ENCODE data around the gene RAB3C.
"Not testable (repeated sequence)": the region's sequence is repeated elsewhere in the genome, so short reads cannot be mapped to it uniquely, and the experiment has no call there.

Gene RAB3C, protein sequence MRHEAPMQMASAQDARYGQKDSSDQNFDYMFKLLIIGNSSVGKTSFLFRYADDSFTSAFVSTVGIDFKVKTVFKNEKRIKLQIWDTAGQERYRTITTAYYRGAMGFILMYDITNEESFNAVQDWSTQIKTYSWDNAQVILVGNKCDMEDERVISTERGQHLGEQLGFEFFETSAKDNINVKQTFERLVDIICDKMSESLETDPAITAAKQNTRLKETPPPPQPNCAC

DNA sequence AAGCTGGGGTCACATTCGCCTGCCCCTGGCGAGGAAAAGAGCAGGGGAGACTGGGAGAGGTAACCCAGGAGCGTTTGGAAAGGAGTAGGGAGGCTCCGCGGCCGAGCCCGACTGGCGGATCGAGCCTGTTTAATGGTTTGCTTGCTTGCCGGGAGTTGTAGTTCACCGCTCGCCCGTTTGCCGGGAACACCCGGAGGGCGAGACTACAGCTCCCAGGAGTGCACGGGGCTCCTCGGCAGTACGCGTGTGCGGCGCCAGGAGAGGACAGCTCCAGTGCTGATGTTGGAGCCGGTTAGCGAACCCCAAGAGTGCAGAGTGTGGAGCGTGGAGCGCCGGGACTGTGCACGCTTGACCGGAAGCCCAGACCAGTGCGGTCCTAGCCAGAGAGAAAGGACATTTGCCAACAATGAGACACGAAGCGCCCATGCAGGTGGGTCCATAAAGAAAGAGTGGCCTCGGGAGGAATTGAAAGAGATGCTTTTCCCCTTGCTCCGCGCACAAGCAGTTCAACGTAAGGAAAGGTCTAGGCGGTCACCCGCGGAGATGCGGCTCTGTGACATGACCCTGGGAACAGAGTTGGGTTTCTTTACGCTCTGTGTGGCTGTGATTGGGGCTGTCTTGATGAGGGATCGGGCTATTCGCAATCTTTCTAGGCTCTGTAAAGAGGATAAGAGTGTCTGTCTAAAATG lies at the start of gene RAB3C:
Gene RAB3C, plus strand, starts transcription at position 273 of the 689 bp plus-strand sequence. Its CDS starts 134 bp downstream, at position 407.
- DNase-seq = peak; percentile 82

DNA sequence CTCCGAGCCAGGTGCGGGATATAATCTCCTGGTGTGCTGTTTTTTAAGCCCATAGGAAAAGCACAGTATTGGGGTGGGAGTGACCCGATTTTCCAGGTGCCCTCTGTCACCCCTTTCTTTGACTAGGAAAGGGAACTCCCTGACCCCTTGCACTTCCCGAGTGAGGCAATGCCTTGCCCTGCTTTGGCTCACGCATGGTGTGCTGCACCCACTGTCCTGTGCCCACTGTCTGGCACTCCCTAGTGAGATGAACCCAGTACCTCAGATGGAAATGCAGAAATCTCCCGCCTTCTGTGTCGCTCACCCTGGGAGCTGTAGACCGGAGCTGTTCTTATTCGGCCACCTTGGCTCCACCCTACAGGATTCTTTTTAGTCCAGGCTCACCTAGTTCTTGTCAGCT lies 40.9 kb upstream of the RAB3C start:
- DNase-seq = not testable (repeated sequence)

DNA sequence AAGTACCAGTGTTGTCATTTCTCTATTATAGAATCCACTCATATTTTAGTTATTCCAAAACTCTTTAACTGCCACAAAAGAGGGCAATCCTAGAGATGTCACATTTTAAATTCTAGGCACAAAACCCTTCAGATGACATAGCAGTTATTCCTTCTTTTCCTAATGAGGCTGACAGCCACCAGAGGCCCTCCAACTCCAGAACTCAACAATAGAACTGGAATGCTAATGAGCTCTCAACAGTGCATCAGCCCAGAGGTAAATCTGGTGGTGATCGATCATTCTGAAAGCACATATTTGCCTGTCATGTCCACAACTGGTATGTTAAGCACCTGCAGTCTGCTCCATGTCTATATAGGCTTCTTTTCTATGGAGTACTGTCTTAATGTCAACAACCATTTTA lies 40.2 kb upstream of the RAB3C start:
- no peak for DNase-seq

DNA sequence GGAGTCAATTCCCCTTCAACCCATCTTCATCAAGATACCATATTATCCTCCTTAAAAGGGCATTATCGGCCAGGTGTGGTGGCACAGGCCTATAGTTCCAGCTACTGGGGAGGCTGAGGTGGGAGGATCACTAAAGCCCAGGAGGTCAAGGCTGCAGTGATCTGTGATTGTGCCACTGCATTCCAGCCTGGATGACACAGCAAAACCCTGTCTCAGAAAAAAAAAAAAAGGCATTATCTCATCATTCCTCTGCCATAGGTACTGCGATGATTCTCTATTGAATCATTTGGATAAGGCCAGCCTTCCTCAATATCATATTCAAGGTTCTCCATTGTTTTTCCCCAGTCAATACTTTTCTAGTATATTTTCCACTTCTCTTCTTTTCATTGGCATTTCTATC lies 39.2 kb upstream of the RAB3C start:
- DNase-seq = no peak

DNA sequence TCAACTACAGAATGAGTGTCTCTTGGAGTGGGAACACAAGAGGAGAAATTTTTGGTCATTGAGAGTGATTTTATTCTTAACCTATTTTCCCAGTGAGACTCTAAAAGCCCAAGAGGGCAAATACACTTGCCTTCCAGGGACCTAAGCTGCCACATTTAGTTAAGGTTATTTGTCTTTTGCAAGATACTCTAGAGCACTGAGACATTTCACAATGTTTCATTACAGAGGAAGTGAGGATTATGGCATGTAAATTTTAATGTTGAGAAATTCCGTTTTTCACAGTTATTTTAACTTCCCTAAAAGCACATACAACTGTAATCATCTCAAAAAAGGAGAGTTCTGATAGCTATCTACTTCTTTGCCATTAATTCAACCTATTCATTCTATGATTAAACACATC lies 38.7 kb upstream of the RAB3C start:
- no peak for DNase-seq

DNA sequence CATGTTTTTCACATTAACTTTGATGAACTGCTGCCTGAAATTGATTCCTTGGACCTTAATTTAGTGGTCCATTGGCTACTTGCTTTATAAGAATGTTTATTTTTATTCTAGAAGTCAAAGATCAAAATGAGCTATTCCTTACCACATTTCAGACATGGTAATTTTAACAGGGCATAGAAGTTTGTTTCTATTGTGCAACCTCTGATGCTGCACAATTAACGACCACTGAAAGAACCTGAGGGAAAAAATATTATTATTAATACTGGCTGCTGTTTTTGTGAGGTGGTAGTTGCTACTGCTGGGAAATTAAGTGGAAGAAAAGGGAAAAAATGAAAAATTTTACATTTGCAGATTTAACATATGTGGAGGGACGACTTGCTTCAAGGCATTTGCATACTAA lies 37.9 kb upstream of the RAB3C start:
- no peak for DNase-seq

DNA sequence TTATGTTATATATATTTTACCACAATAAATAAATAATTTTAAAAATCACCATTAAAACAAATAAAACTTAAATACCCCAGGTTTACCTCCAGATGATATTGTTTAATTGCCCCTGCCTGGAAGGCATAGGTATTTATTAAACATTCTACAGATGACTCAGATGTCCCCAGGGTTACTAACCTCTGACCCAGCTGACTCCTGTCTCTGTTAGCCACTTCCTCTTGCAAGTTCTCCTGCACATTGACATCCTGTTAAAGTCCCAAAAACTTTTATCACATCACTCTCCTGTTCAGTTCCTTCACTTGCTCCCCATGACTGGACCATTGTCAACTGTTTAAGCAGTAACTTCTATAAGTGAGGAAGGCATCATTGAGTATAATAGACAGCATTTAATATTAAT lies 37.0 kb upstream of the RAB3C start:
- no peak for DNase-seq

DNA sequence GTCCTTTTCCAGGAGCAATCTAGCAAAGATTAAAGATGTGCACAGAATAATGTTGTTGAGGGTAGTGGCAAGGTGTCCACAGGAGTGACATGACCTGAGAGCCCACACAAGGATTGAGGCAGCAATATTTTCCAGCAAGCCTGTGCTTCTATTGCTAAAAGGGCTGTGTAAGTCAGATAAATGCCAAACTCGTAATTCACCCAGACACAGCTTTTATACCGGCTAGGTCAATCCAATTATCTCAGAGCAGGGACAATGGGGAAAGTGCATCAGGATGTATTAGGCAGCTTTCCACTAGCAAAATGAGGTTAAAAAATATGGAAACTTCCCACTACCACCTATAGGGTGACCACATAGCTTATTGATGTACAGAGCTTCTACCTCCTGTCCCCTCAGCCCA lies 34.8 kb upstream of the RAB3C start:
- DNase-seq = no peak

DNA sequence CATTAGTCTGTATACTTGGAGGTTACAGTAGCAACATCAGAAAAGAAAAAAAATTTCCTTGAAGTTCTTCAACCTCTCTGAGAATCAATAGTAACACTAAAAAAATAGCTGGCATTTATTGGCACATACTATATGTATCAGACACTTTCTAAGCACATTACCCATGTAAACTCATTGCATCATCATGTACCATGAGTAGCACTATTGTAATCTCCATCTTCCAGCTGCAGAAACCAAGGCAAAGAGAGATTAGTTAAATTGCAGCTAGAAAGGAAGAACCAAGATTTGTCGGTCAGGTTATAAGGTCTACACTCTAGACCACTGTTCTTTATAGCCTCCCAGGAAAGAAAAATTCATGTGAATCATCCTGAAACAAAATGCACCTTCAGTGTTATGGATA lies 31.4 kb upstream of the RAB3C start:
- DNase-seq = no peak

DNA sequence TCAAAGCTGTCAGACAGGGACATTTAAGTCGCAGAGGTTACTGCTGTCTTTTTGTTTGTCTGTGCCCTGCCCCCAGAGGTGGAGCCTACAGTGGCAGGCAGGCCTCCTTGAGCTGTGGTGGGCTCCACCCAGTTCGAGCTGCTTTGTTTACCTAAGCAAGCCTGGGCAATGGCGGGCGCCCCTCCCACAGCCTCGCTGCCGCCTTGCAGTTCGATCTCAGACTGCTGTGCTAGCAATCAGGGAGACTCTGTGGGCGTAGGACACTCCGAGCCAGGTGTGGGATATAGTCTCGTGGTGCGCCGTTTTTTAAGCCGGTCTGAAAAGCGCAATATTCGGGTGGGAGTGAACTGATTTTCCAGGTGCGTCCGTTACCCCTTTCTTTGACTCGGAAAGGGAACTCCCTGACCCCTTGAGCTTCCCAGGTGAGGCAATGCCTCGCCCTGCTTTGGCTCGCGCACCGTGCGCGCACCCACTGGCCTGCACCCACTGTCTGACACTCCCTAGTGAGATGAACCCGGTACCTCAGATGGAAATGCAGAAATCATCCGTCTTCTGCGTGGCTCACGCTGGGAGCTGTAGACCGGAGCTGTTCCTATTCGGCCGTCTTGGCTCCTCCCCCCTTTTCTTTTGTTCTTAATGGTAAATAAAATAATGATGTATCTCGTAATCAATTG lies 25.1 kb upstream of the RAB3C start:
- DNase-seq = not testable (repeated sequence)

DNA sequence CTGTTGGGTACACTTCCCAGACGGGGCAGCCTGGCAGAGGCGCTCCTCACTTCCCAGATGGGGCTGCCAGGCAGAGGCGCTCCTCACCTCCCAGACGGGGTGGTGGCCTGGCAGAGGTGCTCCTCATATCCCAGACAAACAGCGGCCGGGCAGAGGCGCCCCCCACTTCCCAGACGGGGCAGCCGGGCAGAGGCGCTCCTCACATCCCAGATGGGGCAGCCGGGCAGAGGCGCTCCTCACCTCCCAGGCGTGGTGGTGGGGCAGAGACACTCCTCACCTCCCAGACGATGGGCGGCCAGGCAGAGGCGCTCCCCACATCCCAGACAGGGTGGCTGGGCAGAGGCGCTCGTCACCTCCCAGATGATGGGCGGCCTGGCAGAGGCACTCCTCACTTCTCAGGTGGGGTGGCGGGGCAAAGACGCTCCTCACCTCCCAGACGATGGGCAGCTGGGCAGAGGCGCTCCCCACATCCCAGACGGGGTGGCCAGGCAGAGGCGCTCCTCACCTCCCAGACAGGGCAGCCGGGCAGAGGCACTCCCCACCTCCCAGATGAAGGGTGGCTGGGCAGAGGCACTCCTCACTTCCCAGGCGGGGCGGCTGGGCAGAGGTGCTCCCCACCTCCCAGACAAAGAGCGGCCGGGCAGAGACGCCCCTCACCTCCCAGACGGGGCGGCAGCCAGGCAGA lies 19.7 kb upstream of the RAB3C start:
- DNase-seq = not testable (repeated sequence)

DNA sequence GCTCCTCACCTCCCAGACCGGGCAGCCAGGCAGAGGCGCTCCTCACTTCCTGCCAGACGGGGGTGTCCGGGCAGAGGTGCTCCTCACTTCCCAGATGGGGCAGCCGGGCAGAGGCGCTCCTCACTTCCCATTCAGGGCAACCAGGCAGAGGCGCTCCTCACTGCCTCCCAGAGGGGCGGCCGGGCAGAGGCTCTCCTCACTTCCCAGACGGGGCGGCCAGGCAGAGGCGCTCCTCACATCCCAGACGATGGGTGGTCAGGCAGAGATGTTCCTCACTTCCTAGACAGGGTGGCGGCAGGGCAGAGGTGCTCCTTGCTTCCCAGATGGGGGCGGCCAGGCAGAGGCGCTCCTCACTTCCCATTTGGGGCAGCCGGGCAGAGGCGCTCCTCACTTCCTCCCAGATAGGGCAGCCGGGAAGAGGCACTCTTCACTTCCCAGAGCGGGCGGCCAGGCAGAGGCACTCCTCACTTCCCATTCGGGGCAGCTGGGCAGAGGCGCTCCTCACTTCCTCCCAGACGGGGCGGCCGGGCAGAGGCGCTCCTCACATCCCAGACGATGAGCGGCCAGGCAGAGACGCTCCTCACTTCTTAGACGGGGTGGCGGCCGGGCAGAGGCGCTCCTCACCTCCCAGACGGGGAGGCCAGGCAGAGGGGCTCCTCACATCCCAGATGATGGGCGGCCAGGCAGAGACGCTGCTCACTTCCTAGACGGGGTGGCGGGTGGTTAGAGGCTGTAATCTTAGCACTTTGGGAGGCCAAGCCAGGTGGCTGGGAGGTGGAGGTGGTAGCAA lies 18.6 kb upstream of the RAB3C start:
- DNase-seq = not testable (repeated sequence)

DNA sequence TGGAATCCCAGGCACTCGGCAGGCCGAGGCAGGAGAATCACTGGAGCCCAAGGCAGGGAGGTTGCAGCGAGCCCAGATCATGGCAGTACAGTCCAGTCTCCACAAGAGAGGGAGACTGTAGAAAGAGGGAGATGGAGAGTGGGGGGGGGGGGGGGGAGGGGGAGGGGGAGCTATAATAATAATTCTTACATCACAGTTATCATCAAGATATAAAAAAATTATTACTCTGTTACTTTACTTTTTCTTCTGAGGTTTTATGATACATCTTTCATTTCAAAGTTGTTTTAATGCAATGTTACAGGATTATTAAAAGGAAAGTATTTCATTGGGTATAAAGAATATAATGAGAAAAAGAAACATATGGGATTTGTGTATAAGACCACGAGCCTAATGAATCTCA lies 17.8 kb upstream of the RAB3C start:
- no peak for DNase-seq

DNA sequence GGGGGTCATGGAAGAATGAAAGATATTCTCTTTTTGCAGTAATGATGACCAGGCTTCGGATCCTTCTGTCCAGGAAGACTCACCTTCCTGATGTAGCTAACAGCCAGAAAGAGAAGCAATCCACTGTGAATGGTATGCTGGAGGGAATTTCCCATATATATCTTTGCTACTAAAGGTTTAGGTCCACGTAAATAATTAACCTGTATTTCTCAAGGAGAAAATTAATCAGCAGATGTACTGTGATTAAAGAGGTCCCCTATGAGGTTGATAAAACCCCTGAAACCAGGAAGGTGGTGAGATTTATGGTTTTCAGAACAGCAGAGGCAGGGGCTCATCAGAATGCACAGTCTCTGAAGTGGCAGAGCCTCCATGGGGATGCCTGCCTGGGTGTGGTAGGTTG lies 11.4 kb upstream of the RAB3C start:
- DNase-seq = no peak

DNA sequence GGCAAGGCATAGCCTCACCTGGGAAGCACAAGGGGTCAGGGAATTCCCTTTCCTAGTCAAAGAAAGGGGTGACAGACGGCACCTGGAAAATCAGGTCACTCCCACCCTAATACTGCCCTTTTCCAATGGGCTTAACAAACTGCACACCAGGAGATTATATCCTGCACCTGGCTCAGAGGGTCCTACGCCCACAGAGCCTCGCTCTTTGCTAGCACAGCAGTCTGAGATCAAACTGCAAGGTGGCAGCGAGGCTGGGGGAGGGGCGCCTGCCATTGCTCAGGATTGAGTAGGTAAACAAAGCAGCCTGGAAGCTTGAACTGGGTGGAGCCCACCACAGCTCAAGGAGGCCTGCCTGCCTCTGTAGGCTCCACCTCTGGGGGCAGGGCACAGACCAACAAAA lies 9.9 kb upstream of the RAB3C start:
- not testable (repeated sequence) for DNase-seq

DNA sequence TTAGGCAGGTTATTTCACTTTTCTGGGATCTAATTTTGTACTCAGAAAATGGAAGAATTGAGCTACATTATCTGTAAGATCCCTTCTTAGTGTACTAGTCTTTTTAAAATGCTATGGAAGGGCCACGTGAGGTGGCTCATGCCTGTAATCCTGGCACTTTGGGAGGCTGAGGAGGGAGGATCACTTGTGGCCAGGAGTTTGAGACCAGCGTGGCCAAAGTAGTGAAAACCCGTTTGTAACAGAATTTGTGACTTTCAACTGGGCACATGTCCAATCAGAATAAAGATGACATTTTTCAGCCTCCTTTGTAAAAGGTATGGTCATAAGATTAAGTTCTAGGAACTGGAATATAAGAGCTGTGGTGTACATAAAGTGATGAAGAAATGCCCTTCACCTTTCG lies 3.1 kb upstream of the RAB3C start:
- no peak for DNase-seq

DNA sequence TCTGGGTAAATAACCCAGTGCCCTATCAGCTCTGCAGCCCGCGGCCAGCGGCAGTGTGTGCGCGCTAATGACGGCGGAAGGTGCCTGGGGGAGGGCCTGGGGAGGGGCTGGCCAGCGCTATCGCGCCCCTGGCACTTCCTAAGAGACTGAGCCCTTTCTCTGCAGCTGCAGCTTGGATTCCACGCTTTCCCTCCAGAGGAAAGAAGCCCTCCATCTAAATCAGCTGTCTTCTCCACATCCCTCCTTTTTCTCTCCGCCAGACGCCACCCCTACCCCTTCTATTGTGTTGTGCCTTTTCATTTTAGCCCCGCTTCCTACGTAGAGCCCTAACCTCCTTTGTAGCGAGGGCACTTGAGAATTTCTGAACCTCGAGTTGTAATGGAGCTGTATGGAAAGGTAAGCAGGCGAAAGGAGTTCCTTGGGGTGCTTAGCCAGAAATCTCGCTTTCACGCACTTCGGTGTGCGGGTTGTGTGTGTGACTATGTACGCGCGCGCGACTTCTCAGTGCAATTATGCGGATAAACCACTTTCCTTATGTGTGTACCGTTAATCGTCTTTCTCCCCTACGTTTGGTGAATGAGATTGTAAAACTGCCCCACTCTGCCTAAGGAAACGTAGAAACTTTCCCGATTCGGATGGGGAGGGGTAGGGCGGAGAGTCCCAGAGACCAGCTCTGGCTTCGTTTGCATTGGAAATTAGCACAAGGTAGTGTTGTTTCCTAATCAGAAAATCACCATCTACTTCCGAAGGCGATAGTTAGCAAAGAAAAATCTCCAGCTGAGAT lies 664 bp upstream of the RAB3C start:
- DNase-seq = no peak

DNA sequence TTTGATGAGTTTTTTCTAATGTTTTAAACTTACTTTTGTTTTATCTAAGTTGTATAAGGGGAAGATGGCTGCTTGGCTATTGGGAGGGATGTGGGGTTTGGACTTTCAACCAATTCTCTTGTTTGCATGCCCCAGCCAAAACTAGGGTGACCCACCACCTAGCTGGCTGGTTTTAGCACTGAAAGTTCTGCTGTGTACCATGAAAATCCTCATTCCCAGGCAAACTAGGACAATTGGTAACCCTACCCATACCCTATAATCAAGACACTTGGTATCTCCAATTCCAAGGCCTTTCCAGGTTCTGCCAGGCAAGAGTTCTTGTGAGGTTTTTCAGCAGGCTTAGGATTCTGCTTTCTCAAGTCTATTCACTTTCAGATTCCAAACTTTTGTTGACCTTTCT lies 13.1 kb downstream of the RAB3C start:
- no peak for DNase-seq

DNA sequence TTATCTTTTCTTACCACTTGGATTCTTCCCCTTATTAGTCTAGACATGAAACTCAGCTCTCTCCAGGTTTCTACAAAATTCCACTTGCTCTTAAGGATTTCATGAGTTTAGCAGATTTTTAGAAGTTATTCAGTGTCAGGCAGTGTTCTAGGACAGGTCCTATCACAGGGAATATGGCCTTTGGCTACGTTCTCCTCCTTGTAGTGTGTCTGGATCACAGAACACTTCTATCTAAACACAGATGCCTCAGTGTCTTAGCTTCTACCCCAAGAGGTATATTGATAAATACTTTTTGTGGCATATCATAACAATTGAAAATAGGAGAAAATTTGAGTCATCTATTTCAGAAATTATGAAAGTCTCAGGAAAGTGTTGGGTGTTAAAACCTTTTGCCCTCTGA lies 15.6 kb downstream of the RAB3C start:
- DNase-seq = no peak

DNA sequence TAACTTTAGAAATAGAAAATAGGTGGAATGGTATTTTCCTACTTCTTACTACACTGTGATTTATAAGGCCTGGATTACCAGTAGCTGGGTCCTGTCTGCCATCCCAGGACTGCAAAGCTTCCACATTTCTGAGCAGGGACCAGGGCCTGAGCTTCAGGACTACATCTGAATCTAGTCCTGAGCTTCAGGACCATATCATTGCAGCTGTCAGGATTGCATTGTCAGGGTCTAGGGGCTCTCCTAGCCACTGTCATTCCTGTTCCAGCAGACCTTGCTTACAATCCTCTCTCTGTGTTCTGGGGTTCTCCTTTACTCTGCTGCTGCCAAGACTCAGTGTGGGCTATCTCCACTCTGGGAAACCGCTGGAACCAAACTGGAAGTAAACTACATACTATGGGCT lies 16.3 kb downstream of the RAB3C start:
- DNase-seq = no peak

DNA sequence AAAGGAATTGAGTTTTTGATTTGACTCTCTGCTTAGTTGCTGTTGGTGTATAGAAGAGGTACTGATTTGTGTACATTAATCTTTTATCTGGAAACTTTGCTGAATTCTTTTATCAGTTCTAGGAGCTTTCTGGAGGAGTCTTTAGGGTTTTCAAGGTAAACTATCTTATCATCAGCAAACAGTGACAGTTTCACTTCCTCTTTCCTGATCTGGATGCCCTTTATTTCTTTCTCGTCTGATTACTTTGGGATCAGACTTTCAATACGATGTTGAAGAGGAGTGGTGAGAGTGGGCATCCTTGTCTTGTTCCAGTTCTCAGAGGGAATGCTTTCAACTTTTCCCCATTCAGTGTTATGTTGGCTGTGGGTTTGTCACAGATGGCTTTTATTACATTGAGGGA lies 17.7 kb downstream of the RAB3C start:
- DNase-seq = not testable (repeated sequence)

DNA sequence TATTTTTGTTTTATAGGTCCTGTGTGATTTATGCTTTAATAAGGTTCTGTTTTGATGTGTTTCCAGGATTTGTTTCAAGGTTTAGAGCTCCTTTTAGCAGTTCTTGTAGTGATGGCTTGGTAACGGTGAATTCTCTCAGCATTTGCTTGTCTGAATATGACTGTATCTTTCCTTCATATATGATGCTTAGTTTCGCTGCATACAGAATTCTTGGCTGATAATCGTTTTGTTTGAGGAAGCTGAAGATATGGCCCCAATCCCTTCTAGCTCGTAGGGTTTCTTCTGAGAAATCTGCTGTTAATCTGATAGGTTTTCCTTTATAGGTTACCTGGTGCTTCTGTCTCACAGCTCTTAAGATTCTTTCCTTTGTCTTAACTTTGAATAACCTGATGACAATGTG lies 20.0 kb downstream of the RAB3C start:
- DNase-seq = not testable (repeated sequence)

Measured in NCI-H1436 (cell line).